Measurements from ENCODE around the gene OMP.
A peak's percentile ranks its signal among the peaks of the same experiment; 100 is the strongest.

The OMP gene

GRCh38 chr11:77147036-77147315 lies 44.3 kb downstream of the OMP start:
- TF ChIP-seq CTCF (IDR thresholded peaks at IDR 0.05; ENCODE audit: low read depth, low read length): no peak
- in situ Hi-C loops (cut with HindIII; ENCODE audit: low sequenced_read_pairs): no loop called here
- DNase-seq (ENCODE audit: low read depth, low spot score): no peak
- no peak overlapping the region for H3K4me3 ChIP-seq (ENCODE audit: low read depth, low read length)

- TF ChIP-seq CTCF (IDR thresholded peaks at IDR 0.05; ENCODE audit: low read depth, low read length): no peak
- DNase-seq (ENCODE audit: low read depth, low spot score): peak; percentile 67
- no peak overlapping the region for H3K4me3 ChIP-seq (ENCODE audit: low read depth, low read length)
- in situ Hi-C loops (cut with HindIII; ENCODE audit: low sequenced_read_pairs): no loop called here
Measured at GRCh38 chr11:77147668-77148321, 45.2 kb downstream of the OMP start.

GRCh38 chr11:77148963-77149715 lies 46.5 kb downstream of the OMP start:
- DNase-seq (ENCODE audit: low read depth, low spot score): no peak
- in situ Hi-C loops (cut with HindIII; ENCODE audit: low sequenced_read_pairs): no loop called here
- no peak for TF ChIP-seq CTCF (IDR thresholded peaks at IDR 0.05; ENCODE audit: low read depth, low read length)
- H3K4me3 ChIP-seq (ENCODE audit: low read depth, low read length): no peak overlapping the region

- in situ Hi-C loops (cut with HindIII; ENCODE audit: low sequenced_read_pairs): no loop called here
- H3K4me3 ChIP-seq (ENCODE audit: low read depth, low read length): no peak overlapping the region
- no peak for DNase-seq (ENCODE audit: low read depth, low spot score)
- TF ChIP-seq CTCF (IDR thresholded peaks at IDR 0.05; ENCODE audit: low read depth, low read length): no peak
Measured at GRCh38 chr11:77149716-77150392, 47.2 kb downstream of the OMP start.

- DNase-seq (ENCODE audit: low read depth, low spot score): no peak
- no peak overlapping the region for H3K4me3 ChIP-seq (ENCODE audit: low read depth, low read length)
- in situ Hi-C loops (cut with HindIII; ENCODE audit: low sequenced_read_pairs): no loop called here
- TF ChIP-seq CTCF (IDR thresholded peaks at IDR 0.05; ENCODE audit: low read depth, low read length): no peak
Measured at GRCh38 chr11:77150836-77151235, 48.2 kb downstream of the OMP start.

GRCh38 chr11:77151804-77152509 lies 49.3 kb downstream of the OMP start:
- no peak for DNase-seq (ENCODE audit: low read depth, low spot score)
- H3K4me3 ChIP-seq (ENCODE audit: low read depth, low read length): no peak overlapping the region
- in situ Hi-C loops (cut with HindIII; ENCODE audit: low sequenced_read_pairs): no loop called here
- TF ChIP-seq CTCF (IDR thresholded peaks at IDR 0.05; ENCODE audit: low read depth, low read length): no peak
